Sigmoid colon (tissue), 4 donors: ENCODE results near the gene SUMO3.

Source experiments
- CTCF ChIP-seq, 4 experiments: fragments of 450-650 bp in 3 of 4; fragments of 200-600 bp in 1 of 4; IDR thresholded peaks; one replicate each; pipeline ENCODE4 v1.5.1; 2016 to 2019; ENCODE audit warnings: antibody characterized with exemption in 4 of 4, mild to moderate bottlenecking in 3 of 4, moderate library complexity in 2 of 4
- POLR2A ChIP-seq, 2 donors: fragments of 450-650 bp; IDR thresholded peaks; one replicate each; pipeline ENCODE4 v1.6.1; 2016; ENCODE audit warnings: antibody characterized with exemption in 2 of 2, mild to moderate bottlenecking in 2 of 2, moderate library complexity in 2 of 2
- POLR2AphosphoS5 ChIP-seq, 4 donors: sonication (generic); formaldehyde crosslinking; IDR thresholded peaks; one replicate each; pipeline ENCODE4 v1.6.1; 2017; ENCODE audit warnings: antibody characterized with exemption in 4 of 4

DNA sequence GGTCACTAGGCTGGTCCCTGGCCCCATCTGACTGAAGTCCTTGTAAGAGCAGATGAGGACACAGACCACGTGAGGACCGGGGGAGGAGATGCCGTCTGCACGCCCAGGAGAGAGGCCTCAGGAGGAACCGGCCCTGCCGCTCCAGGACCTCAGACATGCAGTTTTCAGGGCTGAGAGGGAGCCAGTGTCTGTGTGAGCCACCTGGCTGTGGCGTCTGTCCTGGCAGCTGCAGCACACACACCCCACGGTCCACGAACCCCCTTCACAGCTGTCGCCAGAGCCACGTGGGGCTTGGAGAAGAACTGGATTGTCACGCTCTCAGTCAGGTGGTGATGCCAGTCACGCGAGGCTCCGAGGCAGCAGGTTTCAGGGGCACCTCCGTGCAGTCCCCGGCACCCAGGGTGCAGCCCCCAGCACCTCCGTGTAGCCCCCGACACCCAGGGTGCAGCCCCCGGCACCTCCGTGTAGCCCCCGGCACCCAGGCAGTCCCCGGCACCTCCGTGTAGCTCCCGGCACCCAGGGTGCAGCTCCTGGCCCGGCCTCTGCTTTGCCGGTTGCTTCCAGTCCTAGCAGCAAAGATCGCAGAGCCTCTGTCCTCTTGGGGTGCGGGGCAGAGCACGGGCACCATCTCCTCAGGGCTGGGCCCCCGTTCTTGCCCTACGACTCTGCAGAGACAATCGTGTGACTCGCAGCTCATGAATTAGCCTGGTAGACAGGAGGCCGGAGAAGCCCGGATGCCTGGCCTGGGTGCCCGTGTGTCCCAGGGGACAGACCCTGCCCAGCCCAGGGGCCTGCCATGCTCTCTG, 19.0 kb upstream of the SUMO3 start:
- TF ChIP-seq CTCF (IDR thresholded peaks at IDR 0.05) (no peak), POLR2A (IDR thresholded peaks at IDR 0.05) (no peak), POLR2AphosphoS5 (IDR thresholded peaks at IDR 0.05) (no peak)
